Right ventricle myocardium inferior (tissue), 1 donor: ENCODE measurements around the gene NR3C2. TPM values are rescaled to one million over a fixed set of nuclear protein-coding genes. Genes with fewer than 3 reads are reported as not detected.

Experiments
- ATAC-seq: fragments of 200-7000 bp; cut with Tn5 transposase; one replicate; pipeline ENCODE4 v1.9.1; 2020; ENCODE audit warnings: mild to moderate bottlenecking, moderate library complexity
- DNase-seq: peaks from one replicate; pipeline ENCODE4 v3.0.0; 2021; ENCODE audit errors: missing footprints
- intact Hi-C: fragments of 100-400 bp; cut with DNase I; formaldehyde crosslinking; loops from one replicate; pipeline ENCODE4 v1.11.0; 2022
- total RNA-seq: library from RNA; stranded (reverse); fragmentation: NEBNext Ultra II Directional; extraction: Animal tissue kit (Norgen Biotek cat#: 25700); gene quantifications from one replicate; pipeline ENCODE4 v1.2.1, GENCODE V29; 2021
- donor health status: DM: no; HTN: yes; CAD: no; lungs with severe emphysema.

Gene NR3C2
- total RNA-seq, 1 donor from 2014 or later: 23.6 TPM

DNA sequence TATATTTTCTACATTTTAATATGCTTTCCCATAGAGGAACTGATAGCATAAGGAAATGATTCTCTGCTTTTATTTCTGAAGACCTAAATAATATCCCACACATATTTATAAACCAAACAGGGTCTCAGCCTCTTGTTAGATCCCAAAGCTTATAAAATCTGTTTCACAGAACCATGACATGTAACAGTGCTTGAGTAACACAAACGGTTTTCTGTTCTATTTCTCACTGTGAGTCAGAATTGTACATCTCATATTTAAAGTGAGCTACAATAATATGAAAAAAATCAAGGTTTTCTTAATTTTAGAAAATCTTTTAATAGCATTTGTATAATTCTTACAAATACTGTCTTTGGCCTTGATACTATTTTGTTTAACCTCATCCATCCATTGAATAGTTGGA, 51.2 kb downstream of the NR3C2 start:
- ATAC-seq (no peak), DNase-seq (no peak)
- intact Hi-C loops: no loop called here

DNA sequence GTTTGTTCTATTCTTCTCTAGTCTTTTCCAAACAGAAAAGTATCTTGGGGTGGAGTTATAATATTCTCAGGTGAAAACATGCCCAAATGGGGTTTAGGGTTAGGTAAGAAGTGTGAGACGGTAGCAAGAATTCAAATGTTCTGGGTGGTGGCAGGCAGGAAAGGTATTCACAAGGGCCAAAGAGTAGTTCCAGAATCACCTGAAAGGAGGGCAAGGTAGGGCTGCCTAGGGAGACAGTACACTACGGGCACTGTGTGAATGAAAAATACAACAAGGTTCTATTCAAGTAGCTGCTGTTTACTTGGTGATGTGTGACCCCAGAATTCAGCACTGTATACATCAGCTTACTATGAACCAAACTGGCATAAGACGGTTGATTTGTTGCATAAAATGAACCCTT, 51.9 kb downstream of the NR3C2 start:
- DNase-seq (no peak), ATAC-seq (no peak)
- intact Hi-C loops: no loop called here

DNA sequence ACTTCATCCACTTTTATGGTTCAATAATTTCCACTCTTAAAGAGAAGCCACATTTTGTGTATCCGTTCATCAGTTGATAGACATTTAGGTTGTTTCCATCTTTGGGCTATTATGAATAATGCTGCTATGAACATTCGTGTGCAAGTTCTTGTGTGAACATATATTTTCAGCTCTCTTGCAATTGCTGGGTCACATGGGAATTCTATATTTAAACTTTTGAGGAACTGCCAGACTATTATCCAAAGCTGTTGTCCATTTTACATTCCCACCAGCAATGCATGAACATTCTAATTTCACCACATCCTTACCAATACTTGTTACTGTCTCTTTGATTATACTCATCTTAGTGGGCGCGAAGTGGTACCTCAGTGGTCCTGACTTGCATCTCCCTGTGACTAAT, 61.9 kb downstream of the NR3C2 start:
- no peak for ATAC-seq
- no peak for DNase-seq
- intact Hi-C loops: no loop called here

DNA sequence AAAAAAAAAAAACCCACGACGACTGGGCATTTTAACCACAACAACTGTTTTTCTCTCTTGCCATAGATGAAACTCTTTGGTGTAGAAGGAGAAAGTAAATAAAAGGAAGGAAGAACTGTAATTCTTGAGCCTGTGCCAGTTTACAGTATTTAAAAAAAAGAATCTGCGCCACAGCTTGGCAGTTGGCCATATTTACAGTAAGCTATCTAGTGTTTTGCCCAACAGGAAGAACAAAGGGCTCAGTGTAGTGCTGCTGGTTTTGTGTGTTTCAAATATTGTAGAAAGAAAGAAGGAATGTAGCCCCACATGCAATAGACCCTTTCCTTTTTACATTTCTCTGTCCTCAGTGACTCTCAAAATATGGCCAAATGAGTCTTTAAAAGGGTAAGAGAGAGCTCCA, 66.1 kb downstream of the NR3C2 start:
- DNase-seq: no peak
- peak; percentile 56 for ATAC-seq
- intact Hi-C loops: loop anchor here (5.0 kb wide), 1 partner anchor 66 kb away; the partner anchor contains the start of gene NR3C2

DNA sequence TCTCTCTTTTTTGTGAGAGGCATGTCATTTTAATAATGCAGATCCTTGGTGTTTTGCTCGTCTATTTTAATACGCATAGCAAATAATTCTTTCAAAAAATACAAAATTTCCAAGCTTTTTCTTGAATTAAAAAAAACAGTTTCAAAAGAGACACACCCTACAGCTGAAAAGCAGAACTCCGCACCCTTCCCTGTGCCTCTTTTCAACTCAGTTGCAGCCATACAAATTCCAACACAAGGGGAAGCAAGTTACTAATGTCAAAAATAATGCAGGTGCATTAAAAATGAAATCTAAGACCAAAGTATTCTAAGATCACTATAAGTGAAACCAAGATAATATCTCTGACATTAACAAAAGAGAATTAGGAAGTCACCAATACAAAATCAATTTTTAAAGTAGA, 66.6 kb downstream of the NR3C2 start:
- no peak for ATAC-seq
- intact Hi-C loops: loop anchor here (5.0 kb wide), 1 partner anchor 67 kb away; the partner anchor contains the start of gene NR3C2

DNA sequence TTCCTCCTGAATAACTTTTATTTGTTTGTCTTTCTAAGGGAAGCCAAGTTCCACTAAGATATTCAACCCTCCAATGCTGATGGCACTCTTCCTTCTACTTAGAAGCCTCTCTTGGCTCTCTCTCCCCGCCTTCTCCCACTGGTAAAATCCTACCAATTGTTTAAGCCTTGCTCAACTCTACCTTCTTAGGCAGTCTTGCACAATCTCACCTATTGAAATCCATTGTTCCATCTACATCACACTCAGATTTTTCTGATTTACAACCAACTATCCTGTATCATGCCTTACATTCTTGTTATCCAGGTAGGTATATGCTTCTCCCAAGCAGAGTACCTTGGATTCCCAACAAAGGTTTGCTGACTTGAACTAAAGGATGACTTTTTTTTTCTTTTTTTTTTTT, 69.1 kb downstream of the NR3C2 start:
- DNase-seq (no peak), ATAC-seq (no peak)
- intact Hi-C loops: no loop called here

More for the DNA sequence above, 66.6 kb downstream of the NR3C2 start:
- no peak for DNase-seq

DNA sequence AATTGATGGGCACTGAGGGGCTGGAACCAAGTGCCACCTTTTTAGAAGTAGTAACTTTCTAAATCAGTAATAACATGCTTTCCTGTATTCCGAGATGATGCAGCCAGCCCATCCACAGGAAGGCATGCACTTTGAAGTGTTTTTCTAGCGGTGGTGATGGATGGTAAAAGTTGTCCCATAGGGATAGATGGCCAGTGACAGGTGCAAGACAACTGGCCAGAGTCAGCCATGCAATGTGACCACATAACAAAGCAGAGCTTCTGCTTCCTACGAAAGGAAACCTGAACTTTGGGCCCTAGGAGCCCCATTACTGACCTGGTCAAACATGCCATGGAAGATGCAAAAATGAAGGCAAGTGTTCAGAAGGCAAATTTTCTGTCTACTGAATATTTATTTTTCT, 72.3 kb downstream of the NR3C2 start:
- intact Hi-C loops: no loop called here
- no peak for ATAC-seq
- no peak for DNase-seq

DNA sequence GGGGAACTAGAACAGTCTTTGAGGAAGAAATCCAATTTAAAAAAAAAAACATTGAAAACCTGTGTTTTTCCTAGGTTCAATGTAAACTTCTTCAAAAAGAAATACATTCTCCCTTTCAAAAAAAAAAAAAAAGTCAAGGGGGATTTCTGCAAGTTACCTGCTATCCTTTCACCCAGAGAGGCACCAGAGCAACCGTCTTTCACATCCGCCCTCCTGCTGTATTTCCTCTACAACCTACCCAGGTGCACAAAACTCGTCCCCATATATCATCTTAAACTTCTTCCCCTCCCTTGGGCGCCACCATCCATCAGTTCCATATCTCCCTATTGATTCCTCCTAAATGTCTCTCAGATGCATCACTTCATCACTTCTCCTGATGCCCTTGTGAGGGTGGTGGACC, 74.5 kb downstream of the NR3C2 start:
- intact Hi-C loops: no loop called here
- DNase-seq (no peak), ATAC-seq (no peak)

DNA sequence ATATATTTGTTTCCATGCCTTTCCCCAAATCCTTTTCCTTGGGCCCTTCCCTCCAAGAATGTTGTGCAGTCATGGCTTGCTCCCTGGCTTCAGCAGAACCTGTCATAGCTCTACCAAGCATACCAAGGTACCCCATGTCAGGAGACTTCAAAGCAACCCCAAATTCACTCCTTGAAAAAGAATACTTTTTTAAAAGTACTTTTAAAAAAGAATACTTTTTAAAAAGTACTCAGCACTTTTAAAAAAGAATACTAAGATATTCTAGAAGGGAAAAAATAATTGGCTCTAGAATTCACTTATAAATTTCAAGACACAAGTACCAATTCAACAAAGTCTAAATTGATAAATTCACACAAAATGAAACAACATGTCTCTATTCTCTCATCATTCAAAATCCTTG, 76.0 kb downstream of the NR3C2 start:
- intact Hi-C loops: no loop called here

DNA sequence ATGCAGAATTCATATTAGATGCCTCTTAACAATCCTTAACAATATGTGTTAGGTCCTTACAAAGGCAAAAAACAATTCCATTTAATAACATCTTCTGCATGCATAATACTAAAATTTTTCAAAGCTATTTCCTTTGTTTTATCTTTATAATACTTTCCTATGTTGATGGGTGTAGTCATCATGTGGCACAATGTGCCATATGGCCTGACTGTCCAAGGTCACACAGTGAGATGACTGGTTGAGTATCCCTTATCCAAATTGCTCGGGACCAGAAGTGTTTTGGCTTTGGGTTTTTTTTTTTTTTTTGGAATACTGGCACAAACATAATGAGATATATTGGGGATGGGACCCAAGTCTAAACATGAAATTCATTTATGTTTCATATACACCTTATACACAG, 77.7 kb downstream of the NR3C2 start:
- DNase-seq (no peak), ATAC-seq (no peak)
- intact Hi-C loops: no loop called here

More for the DNA sequence above, 76.0 kb downstream of the NR3C2 start:
- DNase-seq (no peak), ATAC-seq (no peak)

DNA sequence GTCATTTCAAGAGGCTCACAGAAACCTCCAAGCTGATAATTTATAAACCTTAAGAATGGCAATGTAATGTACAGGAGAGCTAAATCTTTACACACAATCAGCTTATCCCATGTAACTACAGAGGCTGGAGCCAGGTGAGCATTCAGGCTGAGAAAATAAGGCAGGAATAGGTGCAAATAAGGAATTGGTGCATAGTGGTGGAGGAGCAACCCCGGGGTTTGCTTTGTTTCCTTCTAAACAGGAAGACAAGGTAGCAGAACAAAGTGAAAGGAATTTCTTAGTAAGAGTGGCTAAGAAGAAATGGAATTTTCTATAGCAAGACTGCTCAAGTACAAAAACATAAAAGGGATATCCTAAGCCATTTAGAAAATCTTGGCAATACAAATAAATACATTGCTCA, 82.4 kb downstream of the NR3C2 start:
- DNase-seq (no peak), ATAC-seq (no peak)
- intact Hi-C loops: no loop called here

DNA sequence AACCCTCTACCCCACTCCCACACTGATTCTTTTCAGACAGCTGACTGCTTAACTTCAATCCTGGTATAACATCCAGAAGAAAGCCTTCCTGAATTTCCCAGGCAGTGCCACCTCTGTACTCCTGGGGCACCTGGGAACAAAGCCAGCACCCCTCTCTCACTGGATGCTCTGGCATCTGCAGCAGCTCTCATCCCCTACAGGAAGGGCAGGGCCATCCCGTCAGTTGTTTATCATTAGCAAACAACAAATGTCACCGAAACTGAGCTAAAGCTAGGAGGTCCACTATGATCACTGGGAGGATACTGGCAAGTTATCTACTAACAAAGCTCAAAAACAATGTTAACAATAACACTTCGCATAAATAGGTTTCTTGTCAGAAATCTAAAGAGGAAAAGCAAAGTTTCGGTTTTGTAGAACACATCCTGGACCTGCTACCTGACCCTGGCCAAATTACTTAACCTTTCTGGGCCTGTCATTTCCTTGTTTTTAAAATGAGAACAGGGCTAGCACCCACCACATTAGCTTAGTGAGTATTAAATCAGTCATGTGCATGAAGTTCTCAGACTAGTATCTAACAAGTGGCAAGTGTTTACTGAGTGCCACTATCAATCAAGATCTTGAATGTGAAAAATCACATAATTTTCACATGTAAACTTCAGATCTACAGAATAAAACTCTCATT, 86.6 kb downstream of the NR3C2 start:
- DNase-seq: no peak
- intact Hi-C loops: no loop called here
- ATAC-seq: no peak

DNA sequence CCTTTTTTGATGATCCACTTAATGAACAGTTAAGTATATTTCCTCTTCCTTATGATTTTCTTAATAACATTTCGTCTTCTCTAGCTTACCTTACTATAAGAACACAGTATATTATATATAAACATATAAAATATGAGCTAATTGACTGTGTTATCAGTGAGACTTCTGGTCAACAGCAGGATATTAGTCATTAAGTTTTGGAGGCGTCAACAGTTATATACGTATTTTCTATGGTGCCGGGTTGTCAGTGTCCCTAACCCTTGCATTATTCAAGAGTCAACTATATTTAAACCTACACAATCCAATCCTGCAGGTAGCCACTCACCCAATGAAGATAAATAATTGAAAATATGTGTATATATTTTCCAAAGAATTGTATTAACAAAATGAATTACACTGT, 88.0 kb downstream of the NR3C2 start:
- intact Hi-C loops: no loop called here
- ATAC-seq: no peak
- DNase-seq: no peak

DNA sequence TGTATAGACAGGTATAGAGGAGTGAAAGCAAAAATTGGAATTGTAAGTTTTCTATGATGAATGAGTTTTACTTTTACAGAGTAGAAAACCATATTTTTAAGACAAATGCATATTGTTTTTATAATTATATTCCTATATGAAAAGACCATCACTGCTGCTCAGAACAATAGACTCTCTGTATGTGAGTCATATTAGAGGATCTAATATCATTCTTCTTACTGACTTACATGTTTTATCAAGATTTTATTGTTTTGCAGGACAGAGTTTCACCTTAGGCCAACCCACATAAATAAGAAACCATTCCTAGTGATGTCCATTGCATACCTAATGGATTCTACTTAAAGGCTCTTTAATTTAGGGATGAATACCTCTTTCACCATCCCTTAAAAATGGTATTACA, 88.6 kb downstream of the NR3C2 start:
- no peak for ATAC-seq
- intact Hi-C loops: no loop called here

DNA sequence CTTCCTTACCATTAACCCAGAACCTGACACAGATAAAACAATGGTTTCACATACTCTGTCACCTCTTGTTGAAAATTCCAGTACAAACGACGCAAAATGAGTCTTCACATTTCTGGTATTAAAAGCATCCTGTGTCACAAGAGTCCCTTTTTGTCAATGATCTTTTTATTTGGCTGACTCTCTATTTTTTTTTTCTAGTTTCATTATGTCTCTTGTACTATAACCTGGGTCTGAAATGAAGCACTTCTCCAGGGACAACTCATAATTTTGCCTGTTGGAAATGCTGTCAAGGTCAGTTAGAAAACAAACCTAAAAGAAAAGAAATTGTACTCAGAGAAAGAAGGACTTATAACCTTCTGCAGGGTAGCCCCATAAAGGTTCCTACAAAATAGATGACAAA, 93.1 kb downstream of the NR3C2 start:
- DNase-seq: no peak
- ATAC-seq: no peak
- intact Hi-C loops: no loop called here

More for the DNA sequence above, 88.6 kb downstream of the NR3C2 start:
- DNase-seq: no peak

DNA sequence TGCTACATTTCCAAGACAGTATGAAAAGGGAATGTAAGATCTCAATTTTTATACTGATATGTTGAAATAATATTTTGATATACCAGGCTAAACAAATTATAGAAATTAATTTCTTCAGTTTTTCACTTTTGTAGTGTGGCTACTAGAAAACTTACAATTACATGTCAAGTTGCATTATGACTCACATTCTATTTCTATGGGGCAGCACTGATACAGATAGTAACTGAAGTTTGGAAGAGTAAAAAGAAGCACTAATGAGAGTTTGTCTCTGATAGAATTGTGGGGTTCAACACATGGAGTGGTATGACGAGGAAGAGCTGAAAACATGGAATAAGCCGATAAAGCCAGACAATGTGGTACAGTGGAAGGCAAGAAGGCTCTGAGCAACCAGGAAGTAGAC, 95.6 kb downstream of the NR3C2 start:
- intact Hi-C loops: no loop called here
- DNase-seq (no peak), ATAC-seq (no peak)

DNA sequence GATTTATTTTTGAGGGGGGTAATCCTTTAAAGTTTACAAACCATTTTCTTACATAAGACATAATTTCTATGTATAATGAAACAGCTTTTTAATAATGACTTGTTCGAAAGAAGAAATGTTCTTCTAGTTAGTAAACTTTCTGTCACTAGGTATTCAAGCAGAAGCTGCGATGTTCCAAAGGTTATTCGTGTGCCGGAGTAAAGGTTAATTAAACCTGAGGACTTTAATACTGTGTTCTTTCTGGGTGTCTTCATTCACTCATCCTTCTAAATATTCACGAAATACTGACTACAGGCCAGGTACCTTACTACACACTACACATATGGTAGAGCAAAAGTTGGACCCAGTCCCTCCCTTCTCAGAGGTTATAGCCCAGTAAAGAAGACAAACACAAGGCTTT, 96.7 kb downstream of the NR3C2 start:
- intact Hi-C loops: no loop called here
- ATAC-seq: no peak
- DNase-seq: no peak

DNA sequence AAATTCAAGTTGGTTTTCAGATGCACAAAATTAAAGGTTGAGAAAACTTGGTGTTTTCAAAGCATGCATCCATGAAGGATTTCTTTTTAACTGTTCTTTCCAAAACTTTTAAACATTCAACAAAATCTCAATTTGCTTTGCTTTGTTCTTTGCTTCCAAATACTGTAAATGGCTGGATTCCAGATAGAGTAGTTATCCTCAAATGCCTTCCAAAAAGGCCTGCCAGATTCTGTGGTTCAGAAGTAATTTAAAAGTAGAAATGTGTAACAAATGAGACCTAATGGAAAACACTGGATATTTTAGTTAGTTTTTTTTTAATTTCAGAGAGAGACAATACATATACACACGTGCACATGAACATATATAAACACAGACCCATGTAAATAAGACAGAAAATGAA, 97.3 kb downstream of the NR3C2 start:
- DNase-seq: no peak
- ATAC-seq: no peak
- intact Hi-C loops: no loop called here

DNA sequence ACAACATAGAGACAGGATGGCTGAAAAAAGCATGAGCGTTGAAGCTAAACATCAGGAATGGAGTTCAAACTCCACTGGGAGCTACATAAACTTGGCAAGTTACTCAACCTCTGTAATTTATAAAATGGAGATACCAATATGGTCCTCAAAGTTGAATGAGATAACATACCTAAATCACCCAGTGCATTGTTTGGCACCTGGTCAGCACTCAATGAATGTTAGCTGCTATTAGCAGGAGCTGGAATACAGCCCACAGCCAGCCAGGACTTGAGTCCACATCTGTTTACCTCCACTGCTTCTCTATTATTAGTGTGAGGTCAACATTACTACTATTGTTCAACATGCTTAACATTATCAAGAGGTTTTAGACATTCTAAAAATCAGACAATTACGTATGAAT, 97.9 kb downstream of the NR3C2 start:
- DNase-seq (no peak), ATAC-seq (peak; percentile 61)

DNA sequence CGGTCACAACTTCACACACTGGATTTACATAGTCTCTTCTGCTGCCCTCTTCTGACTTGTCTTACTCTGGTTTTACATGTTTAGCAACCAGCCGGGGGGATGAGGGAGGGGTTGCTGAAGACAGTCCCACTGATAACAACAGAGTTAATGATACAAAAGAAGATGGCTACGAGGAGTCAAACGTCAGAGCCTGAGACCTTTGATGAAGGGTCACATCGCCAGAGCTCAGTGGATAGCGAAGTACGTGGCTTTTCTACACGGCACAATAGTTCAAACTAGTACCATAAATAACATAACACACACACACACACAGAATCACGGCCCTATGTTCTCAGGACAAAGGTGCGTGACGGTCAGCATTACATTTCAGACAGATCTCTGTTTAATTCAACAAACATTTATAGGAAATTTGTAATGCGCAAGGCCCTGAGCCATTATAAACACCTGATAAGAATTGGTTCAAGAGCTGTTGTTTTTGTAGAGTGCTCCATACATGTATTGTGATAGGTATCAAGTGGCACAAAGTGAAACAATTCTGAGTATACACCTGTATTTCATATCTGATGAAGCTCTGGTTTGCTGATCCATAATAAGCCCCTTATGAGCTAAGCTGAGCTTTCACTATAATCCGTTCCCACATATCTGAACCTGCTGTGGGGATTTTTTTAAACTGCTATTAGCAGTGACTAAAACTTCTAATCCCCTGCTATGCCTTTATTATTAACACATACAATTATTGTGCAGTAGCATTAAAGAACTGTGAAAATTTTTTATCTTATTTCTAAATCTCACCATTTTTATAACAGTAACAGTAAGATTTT, 100.0 kb downstream of the NR3C2 start:
- ATAC-seq (peak; percentile 42), DNase-seq (no peak)
- intact Hi-C loops: no loop called here

More for the DNA sequence above, 97.9 kb downstream of the NR3C2 start:
- intact Hi-C loops: no loop called here
